ENCODE results near the gene NEK1. TPM values are rescaled to one million over a fixed set of nuclear protein-coding genes. Genes with fewer than 3 reads are reported as not detected.
"Not testable (repeated sequence)": the region's sequence is repeated elsewhere in the genome, so short reads cannot be mapped to it uniquely, and the experiment has no call there.

NEK1 gene
- total and polyA plus RNA-seq, 2 experiments from 2014 or later: 7.6 to 14.3 TPM

GRCh38 chr4:169437299-169438047, 174.9 kb downstream of the NEK1 start:
- no peaks in the 10 kb centered on the region for H3K4me1 ChIP-seq (ENCODE audit: insufficient read depth)
- no peak overlapping the region for H3K9ac ChIP-seq
- no peak overlapping the region for H3K27ac ChIP-seq
- 91 to 92% methylated on average over 7 of the region's 7 CpGs for WGBS, 2 experiments (ENCODE audit: low coverage in 1 of 2, low lambda C conversion rate in 2 of 2, missing lambda C conversion rate in 2 of 2)
- no peaks in the 10 kb centered on the region for H4K20me1 ChIP-seq (ENCODE audit: insufficient read depth)
- no peaks in the 10 kb centered on the region for H3F3A ChIP-seq (ENCODE audit: insufficient read depth)
- no peak overlapping the region for H2AFZ ChIP-seq
- H3K36me3 ChIP-seq (ENCODE audit: low read depth): no peaks in the 10 kb centered on the region
- H3K27me3 ChIP-seq (replicated peaks; ENCODE audit: insufficient read depth): no peaks in the 10 kb centered on the region
- TF ChIP-seq EZH2 (IDR thresholded peaks at IDR 0.05; ENCODE audit: insufficient read depth, poor library complexity, severe bottlenecking): no peak
- TF ChIP-seq EZH2phosphoT487 (IDR thresholded peaks at IDR 0.05; ENCODE audit: insufficient read depth, low read depth): no peak
- no peak overlapping the region for H3K4me2 ChIP-seq (ENCODE audit: unreplicated experiment)
- H3K79me2 ChIP-seq (ENCODE audit: insufficient read depth): no peaks in the 10 kb centered on the region
- no peak overlapping the region for H3K4me3 ChIP-seq
- H3K9me3 ChIP-seq (ENCODE audit: low read depth): no peaks in the 10 kb centered on the region
- no peaks in the 10 kb centered on the region for H3K9me2 ChIP-seq (ENCODE audit: insufficient read depth)
- in situ Hi-C loops (cut with MboI): no loop called here
- no peak for DNase-seq

- H3K9me2 ChIP-seq (ENCODE audit: insufficient read depth): no peaks in the 10 kb centered on the region
- no peaks in the 10 kb centered on the region for H3K36me3 ChIP-seq (ENCODE audit: low read depth)
- in situ Hi-C loops (cut with MboI): no loop called here
- no peak overlapping the region for H3K4me3 ChIP-seq
- no peaks in the 10 kb centered on the region for H4K20me1 ChIP-seq (ENCODE audit: insufficient read depth)
- no peaks in the 10 kb centered on the region for H3K27me3 ChIP-seq (replicated peaks; ENCODE audit: insufficient read depth)
- no peak overlapping the region for H3K4me2 ChIP-seq (ENCODE audit: unreplicated experiment)
- no peak for TF ChIP-seq EZH2phosphoT487 (IDR thresholded peaks at IDR 0.05; ENCODE audit: insufficient read depth, low read depth)
- no peak for TF ChIP-seq EZH2 (IDR thresholded peaks at IDR 0.05; ENCODE audit: insufficient read depth, poor library complexity, severe bottlenecking)
- no peak overlapping the region for H2AFZ ChIP-seq
- H3K9me3 ChIP-seq (ENCODE audit: low read depth): no peaks in the 10 kb centered on the region
- H3K9ac ChIP-seq: no peak overlapping the region
- no peaks in the 10 kb centered on the region for H3K79me2 ChIP-seq (ENCODE audit: insufficient read depth)
- H3K4me1 ChIP-seq (ENCODE audit: insufficient read depth): no peaks in the 10 kb centered on the region
- H3K27ac ChIP-seq: no peak overlapping the region
- no peaks in the 10 kb centered on the region for H3F3A ChIP-seq (ENCODE audit: insufficient read depth)
- DNase-seq: no peak
Observed at GRCh38 chr4:169436734-169437133, 175.6 kb downstream of the NEK1 start.

GRCh38 chr4:169428376-169428775, 184.0 kb downstream of the NEK1 start:
- no peak overlapping the region for H3K4me2 ChIP-seq (ENCODE audit: unreplicated experiment)
- no peaks in the 10 kb centered on the region for H3K9me2 ChIP-seq (ENCODE audit: insufficient read depth)
- H2AFZ ChIP-seq: no peak overlapping the region
- H3K27me3 ChIP-seq (replicated peaks; ENCODE audit: insufficient read depth): no peaks in the 10 kb centered on the region
- no peaks in the 10 kb centered on the region for H3K79me2 ChIP-seq (ENCODE audit: insufficient read depth)
- H3K9me3 ChIP-seq (ENCODE audit: low read depth): no peaks in the 10 kb centered on the region
- no peak for DNase-seq
- no peak overlapping the region for H3K27ac ChIP-seq
- in situ Hi-C loops (cut with MboI): no loop called here
- WGBS, 2 experiments (ENCODE audit: low coverage in 1 of 2, low lambda C conversion rate in 2 of 2, missing lambda C conversion rate in 2 of 2): 46 to 55% methylated on average over 3 of the region's 3 CpGs
- TF ChIP-seq EZH2phosphoT487 (IDR thresholded peaks at IDR 0.05; ENCODE audit: insufficient read depth, low read depth): no peak
- no peak for TF ChIP-seq EZH2 (IDR thresholded peaks at IDR 0.05; ENCODE audit: insufficient read depth, poor library complexity, severe bottlenecking)
- no peaks in the 10 kb centered on the region for H4K20me1 ChIP-seq (ENCODE audit: insufficient read depth)
- no peaks in the 10 kb centered on the region for H3F3A ChIP-seq (ENCODE audit: insufficient read depth)
- H3K4me3 ChIP-seq: no peak overlapping the region
- no peaks in the 10 kb centered on the region for H3K4me1 ChIP-seq (ENCODE audit: insufficient read depth)
- H3K9ac ChIP-seq: no peak overlapping the region
- 0 out of 2 replicates have a peak, but pooled peaks cover 7% of the 10 kb centered on the region for H3K36me3 ChIP-seq (ENCODE audit: low read depth)

- H4K20me1 ChIP-seq (ENCODE audit: insufficient read depth); H3K9me2 ChIP-seq (ENCODE audit: insufficient read depth); H3K4me2 ChIP-seq (ENCODE audit: unreplicated experiment); DNase-seq; H3K9me3 ChIP-seq (ENCODE audit: low read depth); in situ Hi-C loops (cut with MboI); H3K36me3 ChIP-seq (ENCODE audit: low read depth); H2AFZ ChIP-seq; H3K79me2 ChIP-seq (ENCODE audit: insufficient read depth); H3F3A ChIP-seq (ENCODE audit: insufficient read depth); H3K27me3 ChIP-seq (replicated peaks; ENCODE audit: insufficient read depth); H3K9ac ChIP-seq; H3K4me1 ChIP-seq (ENCODE audit: insufficient read depth); H3K4me3 ChIP-seq; H3K27ac ChIP-seq: not testable (repeated sequence)
- WGBS, 2 experiments (ENCODE audit: low coverage in 1 of 2, low lambda C conversion rate in 2 of 2, missing lambda C conversion rate in 2 of 2): 95 to 100% methylated on average over 2 of the region's 2 CpGs
Observed at GRCh38 chr4:169427727-169428126, 184.7 kb downstream of the NEK1 start.

GRCh38 chr4:169420291-169420690, 192.1 kb downstream of the NEK1 start:
- H3K9me2 ChIP-seq (ENCODE audit: insufficient read depth): no peaks in the 10 kb centered on the region
- no peaks in the 10 kb centered on the region for H3K79me2 ChIP-seq (ENCODE audit: insufficient read depth)
- no peak for DNase-seq
- 95% methylated on average over 4 of the region's 4 CpGs for WGBS, 2 experiments (ENCODE audit: low coverage in 1 of 2, low lambda C conversion rate in 2 of 2, missing lambda C conversion rate in 2 of 2)
- in situ Hi-C loops (cut with MboI): no loop called here
- no peaks in the 10 kb centered on the region for H4K20me1 ChIP-seq (ENCODE audit: insufficient read depth)
- H3K36me3 ChIP-seq (ENCODE audit: low read depth): 0 out of 2 replicates have a peak, but pooled peaks cover 7% of the 10 kb centered on the region
- H3K27ac ChIP-seq: no peak overlapping the region
- H3K27me3 ChIP-seq (replicated peaks; ENCODE audit: insufficient read depth): no peaks in the 10 kb centered on the region
- H3K9ac ChIP-seq: no peak overlapping the region
- H3K9me3 ChIP-seq (ENCODE audit: low read depth): no peaks in the 10 kb centered on the region
- no peak overlapping the region for H3K4me2 ChIP-seq (ENCODE audit: unreplicated experiment)
- peaks cover 5% of the 10 kb centered on the region for H3K4me1 ChIP-seq (ENCODE audit: insufficient read depth)
- H2AFZ ChIP-seq: no peak overlapping the region
- no peak for TF ChIP-seq EZH2phosphoT487 (IDR thresholded peaks at IDR 0.05; ENCODE audit: insufficient read depth, low read depth)
- no peak for TF ChIP-seq EZH2 (IDR thresholded peaks at IDR 0.05; ENCODE audit: insufficient read depth, poor library complexity, severe bottlenecking)
- H3F3A ChIP-seq (ENCODE audit: insufficient read depth): 0 out of 2 replicates have a peak, but pooled peaks cover 6% of the 10 kb centered on the region
- no peak overlapping the region for H3K4me3 ChIP-seq
